Esophagus muscularis mucosa (tissue), 4 donors: Measurements from ENCODE around the gene ACSF2.

Experiments used
- EP300 ChIP-seq: sonication (generic); formaldehyde crosslinking; IDR thresholded peaks from one replicate; pipeline ENCODE4 v1.6.1; 2017; ENCODE audit warnings: antibody characterized with exemption
- POLR2A ChIP-seq: fragments of 450-650 bp; IDR thresholded peaks from one replicate; pipeline ENCODE4 v1.6.1; 2017; ENCODE audit warnings: antibody characterized with exemption, moderate library complexity, mild to moderate bottlenecking, low read depth
- POLR2AphosphoS5 ChIP-seq, 2 donors: sonication (generic); formaldehyde crosslinking; IDR thresholded peaks; one replicate each; pipeline ENCODE4 v1.6.1; 2017; ENCODE audit warnings: antibody characterized with exemption in 2 of 2
- TF ChIP-seq, protein P1 (sequence below), 3 experiments: fragments of 200-600 bp in 2 of 3; fragments of 450-650 bp in 1 of 3; sonication (generic) in 2 of 3; IDR thresholded peaks; one replicate each; pipeline ENCODE4 v1.5.1; 2017 to 2019; ENCODE audit warnings: antibody characterized with exemption in 3 of 3, mild to moderate bottlenecking in 2 of 3, moderate library complexity in 1 of 3

DNA sequence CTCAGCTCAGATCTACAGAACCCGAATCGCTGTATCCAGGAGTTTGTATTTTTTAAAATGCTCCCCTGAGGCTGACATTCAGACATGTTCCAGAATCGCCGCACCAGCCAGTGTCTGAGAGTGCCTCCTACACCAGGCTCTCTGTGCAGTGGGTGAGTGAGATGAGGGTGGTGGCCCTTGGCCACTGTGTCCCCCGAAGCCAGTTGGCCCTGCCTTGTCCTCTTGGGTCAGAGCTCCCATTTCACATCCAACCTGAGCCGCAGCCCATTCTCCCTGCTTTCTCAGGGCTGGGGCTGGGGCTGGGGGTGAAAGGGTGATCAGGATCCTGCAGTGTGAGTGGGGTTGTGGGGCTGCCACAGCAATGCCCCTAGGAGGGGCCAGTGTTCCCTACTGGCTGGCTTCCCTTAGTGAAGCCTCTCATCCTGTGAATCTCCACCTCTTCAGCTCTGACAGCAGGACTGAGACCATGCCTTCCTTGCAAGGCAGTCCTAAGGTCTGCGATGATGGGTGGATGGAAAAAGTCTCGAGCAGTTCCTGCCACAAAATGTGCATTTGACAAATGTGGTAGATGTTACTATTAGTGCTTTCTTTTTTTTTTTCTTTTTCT lies 69.3 kb downstream of the ACSF2 start:
- TF ChIP-seq, protein P1, sequence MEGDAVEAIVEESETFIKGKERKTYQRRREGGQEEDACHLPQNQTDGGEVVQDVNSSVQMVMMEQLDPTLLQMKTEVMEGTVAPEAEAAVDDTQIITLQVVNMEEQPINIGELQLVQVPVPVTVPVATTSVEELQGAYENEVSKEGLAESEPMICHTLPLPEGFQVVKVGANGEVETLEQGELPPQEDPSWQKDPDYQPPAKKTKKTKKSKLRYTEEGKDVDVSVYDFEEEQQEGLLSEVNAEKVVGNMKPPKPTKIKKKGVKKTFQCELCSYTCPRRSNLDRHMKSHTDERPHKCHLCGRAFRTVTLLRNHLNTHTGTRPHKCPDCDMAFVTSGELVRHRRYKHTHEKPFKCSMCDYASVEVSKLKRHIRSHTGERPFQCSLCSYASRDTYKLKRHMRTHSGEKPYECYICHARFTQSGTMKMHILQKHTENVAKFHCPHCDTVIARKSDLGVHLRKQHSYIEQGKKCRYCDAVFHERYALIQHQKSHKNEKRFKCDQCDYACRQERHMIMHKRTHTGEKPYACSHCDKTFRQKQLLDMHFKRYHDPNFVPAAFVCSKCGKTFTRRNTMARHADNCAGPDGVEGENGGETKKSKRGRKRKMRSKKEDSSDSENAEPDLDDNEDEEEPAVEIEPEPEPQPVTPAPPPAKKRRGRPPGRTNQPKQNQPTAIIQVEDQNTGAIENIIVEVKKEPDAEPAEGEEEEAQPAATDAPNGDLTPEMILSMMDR (IDR thresholded peaks at IDR 0.05) = no peak
- TF ChIP-seq EP300 (no peak), POLR2A (no peak), POLR2AphosphoS5 (IDR thresholded peaks at IDR 0.05) (no peak)
